Neural progenitor cell (in vitro differentiated cells): ENCODE results near the gene AP1G1.

Source experiments
- EZH2 ChIP-seq: fragments of 200-600 bp; sonication (generic); IDR thresholded peaks from 2 replicates; pipeline ENCODE4 v1.6.1; 2017; ENCODE audit warnings: antibody characterized with exemption, mild to moderate bottlenecking, moderate library complexity
- EZH2phosphoT487 ChIP-seq: fragments of 200-600 bp; sonication (generic); IDR thresholded peaks from 2 replicates; pipeline ENCODE4 v1.6.1; 2017; ENCODE audit warnings: antibody characterized with exemption
- TF ChIP-seq, protein P1 (sequence below): fragments of 200-600 bp; sonication (generic); IDR thresholded peaks from 2 replicates; pipeline ENCODE4 v1.5.1; 2017; ENCODE audit warnings: antibody characterized with exemption, mild to moderate bottlenecking

DNA sequence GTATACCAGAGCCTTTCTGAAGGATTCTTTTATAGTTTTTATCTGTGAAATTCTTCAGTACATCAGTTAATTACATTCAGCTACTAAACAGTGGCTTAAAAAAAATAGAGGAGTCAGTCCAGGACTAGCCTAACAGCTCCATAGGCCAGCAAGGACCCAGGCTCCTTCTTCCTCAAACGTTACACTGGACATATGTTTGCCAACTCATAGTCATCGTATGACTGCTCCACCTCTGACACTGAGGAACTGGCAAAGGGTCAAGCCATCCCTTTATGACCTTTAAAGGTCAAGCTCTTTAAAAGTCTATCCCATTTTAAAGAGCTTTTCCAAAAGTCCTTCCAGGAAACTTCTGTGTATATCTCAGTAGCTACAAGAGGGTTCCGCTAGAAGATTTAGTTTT is 120.8 kb downstream of the AP1G1 start:
- TF ChIP-seq, protein P1, sequence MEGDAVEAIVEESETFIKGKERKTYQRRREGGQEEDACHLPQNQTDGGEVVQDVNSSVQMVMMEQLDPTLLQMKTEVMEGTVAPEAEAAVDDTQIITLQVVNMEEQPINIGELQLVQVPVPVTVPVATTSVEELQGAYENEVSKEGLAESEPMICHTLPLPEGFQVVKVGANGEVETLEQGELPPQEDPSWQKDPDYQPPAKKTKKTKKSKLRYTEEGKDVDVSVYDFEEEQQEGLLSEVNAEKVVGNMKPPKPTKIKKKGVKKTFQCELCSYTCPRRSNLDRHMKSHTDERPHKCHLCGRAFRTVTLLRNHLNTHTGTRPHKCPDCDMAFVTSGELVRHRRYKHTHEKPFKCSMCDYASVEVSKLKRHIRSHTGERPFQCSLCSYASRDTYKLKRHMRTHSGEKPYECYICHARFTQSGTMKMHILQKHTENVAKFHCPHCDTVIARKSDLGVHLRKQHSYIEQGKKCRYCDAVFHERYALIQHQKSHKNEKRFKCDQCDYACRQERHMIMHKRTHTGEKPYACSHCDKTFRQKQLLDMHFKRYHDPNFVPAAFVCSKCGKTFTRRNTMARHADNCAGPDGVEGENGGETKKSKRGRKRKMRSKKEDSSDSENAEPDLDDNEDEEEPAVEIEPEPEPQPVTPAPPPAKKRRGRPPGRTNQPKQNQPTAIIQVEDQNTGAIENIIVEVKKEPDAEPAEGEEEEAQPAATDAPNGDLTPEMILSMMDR: no peak
- TF ChIP-seq EZH2phosphoT487 (no peak), EZH2 (no peak)
